Measurements from ENCODE around the gene PPP1R14C.
"Not testable (repeated sequence)": the region's sequence is repeated elsewhere in the genome, so short reads cannot be mapped to it uniquely, and the experiment has no call there.

Gene PPP1R14C

GRCh38 chr6:150134280-150134920 lies 8.4 kb upstream of the PPP1R14C start:
- in situ Hi-C loops (cut with MboI; ENCODE audit: low pct_unique_long_range_greater_than_20kb, low sequenced_read_pairs), result no loop called here
- DNase-seq, result no peak

- peak; percentile 58 for DNase-seq
- in situ Hi-C loops (cut with MboI; ENCODE audit: low pct_unique_long_range_greater_than_20kb, low sequenced_read_pairs), result not testable (repeated sequence)
Measured at GRCh38 chr6:150137711-150138110, 5.1 kb upstream of the PPP1R14C start.

GRCh38 chr6:150138638-150139037 lies 4.2 kb upstream of the PPP1R14C start:
- in situ Hi-C loops (cut with MboI; ENCODE audit: low pct_unique_long_range_greater_than_20kb, low sequenced_read_pairs), result no loop called here
- DNase-seq, result no peak

GRCh38 chr6:150139533-150139932 lies 3.3 kb upstream of the PPP1R14C start:
- in situ Hi-C loops (cut with MboI; ENCODE audit: low pct_unique_long_range_greater_than_20kb, low sequenced_read_pairs), result no loop called here
- no peak for DNase-seq

GRCh38 chr6:150140236-150140969 lies 2.4 kb upstream of the PPP1R14C start:
- in situ Hi-C loops (cut with MboI; ENCODE audit: low pct_unique_long_range_greater_than_20kb, low sequenced_read_pairs), result no loop called here
- no peak for DNase-seq

GRCh38 chr6:150142097-150142669 lies 661 bp upstream of the PPP1R14C start:
- in situ Hi-C loops (cut with MboI; ENCODE audit: low pct_unique_long_range_greater_than_20kb, low sequenced_read_pairs), result no loop called here
- peak; percentile 58 for DNase-seq

GRCh38 chr6:150143516-150144293 lies 861 bp downstream of the PPP1R14C start:
- peak; percentile 53 for DNase-seq
- in situ Hi-C loops (cut with MboI; ENCODE audit: low pct_unique_long_range_greater_than_20kb, low sequenced_read_pairs), result no loop called here

GRCh38 chr6:150144294-150144868 lies 1.5 kb downstream of the PPP1R14C start:
- in situ Hi-C loops (cut with MboI; ENCODE audit: low pct_unique_long_range_greater_than_20kb, low sequenced_read_pairs), result no loop called here
- no peak for DNase-seq

GRCh38 chr6:150145427-150145826 lies 2.6 kb downstream of the PPP1R14C start:
- in situ Hi-C loops (cut with MboI; ENCODE audit: low pct_unique_long_range_greater_than_20kb, low sequenced_read_pairs), result no loop called here
- DNase-seq, result no peak

- in situ Hi-C loops (cut with MboI; ENCODE audit: low pct_unique_long_range_greater_than_20kb, low sequenced_read_pairs), result no loop called here
- peak; percentile 55 for DNase-seq
Measured at GRCh38 chr6:150145830-150146229, 3.0 kb downstream of the PPP1R14C start.

- DNase-seq, result no peak
- in situ Hi-C loops (cut with MboI; ENCODE audit: low pct_unique_long_range_greater_than_20kb, low sequenced_read_pairs), result no loop called here
Measured at GRCh38 chr6:150146436-150146835, 3.6 kb downstream of the PPP1R14C start.

- no peak for DNase-seq
- in situ Hi-C loops (cut with MboI; ENCODE audit: low pct_unique_long_range_greater_than_20kb, low sequenced_read_pairs), result no loop called here
Measured at GRCh38 chr6:150149146-150149545, 6.3 kb downstream of the PPP1R14C start.

- no peak for DNase-seq
- in situ Hi-C loops (cut with MboI; ENCODE audit: low pct_unique_long_range_greater_than_20kb, low sequenced_read_pairs), result no loop called here
Measured at GRCh38 chr6:150150458-150150820, 7.6 kb downstream of the PPP1R14C start.

GRCh38 chr6:150150821-150151646 lies 8.2 kb downstream of the PPP1R14C start:
- DNase-seq, result peak; percentile 61
- in situ Hi-C loops (cut with MboI; ENCODE audit: low pct_unique_long_range_greater_than_20kb, low sequenced_read_pairs), result no loop called here

- DNase-seq, result peak; percentile 50
- in situ Hi-C loops (cut with MboI; ENCODE audit: low pct_unique_long_range_greater_than_20kb, low sequenced_read_pairs), result no loop called here
Measured at GRCh38 chr6:150152891-150153876, 10.3 kb downstream of the PPP1R14C start.

GRCh38 chr6:150153905-150154492 lies 11.2 kb downstream of the PPP1R14C start:
- in situ Hi-C loops (cut with MboI; ENCODE audit: low pct_unique_long_range_greater_than_20kb, low sequenced_read_pairs), result no loop called here
- no peak for DNase-seq

GRCh38 chr6:150156460-150156859 lies 13.6 kb downstream of the PPP1R14C start:
- DNase-seq, result no peak
- in situ Hi-C loops (cut with MboI; ENCODE audit: low pct_unique_long_range_greater_than_20kb, low sequenced_read_pairs), result no loop called here

Data from KBM-7 (cell line).